HG03460 (cell line): Measurements from ENCODE around the gene GTF3C5.
"Not testable (repeated sequence)": the region's sequence is repeated elsewhere in the genome, so short reads cannot be mapped to it uniquely, and the experiment has no call there.

Experiments
- ATAC-seq: cut with Tn5 transposase; IDR thresholded peaks from one replicate; pipeline ENCODE4 v1.9.1; 2021; ENCODE audit not compliant: unreplicated experiment

GTF3C5 gene

GRCh38 chr9:133028221-133028620, 2.6 kb upstream of the GTF3C5 start:
- no peak for ATAC-seq

GRCh38 chr9:133029994-133030316, 842 bp upstream of the GTF3C5 start:
- ATAC-seq = no peak

GRCh38 chr9:133031130-133031422, 279 bp downstream of the GTF3C5 start:
- no peak for ATAC-seq

GRCh38 chr9:133031496-133031911, 707 bp downstream of the GTF3C5 start:
- no peak for ATAC-seq

GRCh38 chr9:133032171-133032570, 1.4 kb downstream of the GTF3C5 start:
- no peak for ATAC-seq

- no peak for ATAC-seq
Observed at GRCh38 chr9:133035669-133036068, 4.9 kb downstream of the GTF3C5 start.

GRCh38 chr9:133037775-133038515, 7.1 kb downstream of the GTF3C5 start:
- ATAC-seq = no peak

GRCh38 chr9:133040892-133041479, 10.2 kb downstream of the GTF3C5 start:
- not testable (repeated sequence) for ATAC-seq

GRCh38 chr9:133041958-133042357, 11.2 kb downstream of the GTF3C5 start:
- ATAC-seq = no peak

GRCh38 chr9:133042676-133043075, 11.9 kb downstream of the GTF3C5 start:
- no peak for ATAC-seq

GRCh38 chr9:133043449-133044035, 12.7 kb downstream of the GTF3C5 start:
- no peak for ATAC-seq

GRCh38 chr9:133044125-133044524, 13.3 kb downstream of the GTF3C5 start:
- ATAC-seq = no peak

GRCh38 chr9:133044661-133045060, 13.9 kb downstream of the GTF3C5 start:
- no peak for ATAC-seq

GRCh38 chr9:133045132-133045531, 14.3 kb downstream of the GTF3C5 start:
- no peak for ATAC-seq

GRCh38 chr9:133046196-133046899, 15.6 kb downstream of the GTF3C5 start:
- no peak for ATAC-seq

- ATAC-seq = no peak
Observed at GRCh38 chr9:133046900-133047295, 16.1 kb downstream of the GTF3C5 start.

- no peak for ATAC-seq
Observed at GRCh38 chr9:133048595-133048994, 17.8 kb downstream of the GTF3C5 start.

- no peak for ATAC-seq
Observed at GRCh38 chr9:133049043-133049442, 18.2 kb downstream of the GTF3C5 start.

- no peak for ATAC-seq
Observed at GRCh38 chr9:133050142-133050541, 19.3 kb downstream of the GTF3C5 start.

GRCh38 chr9:133050781-133051180, 20.0 kb downstream of the GTF3C5 start:
- no peak for ATAC-seq

- no peak for ATAC-seq
Observed at GRCh38 chr9:133051281-133051900, 20.6 kb downstream of the GTF3C5 start.
